K562 (cell line): Measurements from ENCODE around the gene GATA1. TPM values are rescaled to one million over a fixed set of nuclear protein-coding genes. Genes with fewer than 3 reads are reported as not detected.

Experiments
- BMI1 ChIP-seq: fragments of 150-350 bp; IDR thresholded peaks from 2 replicates; pipeline ENCODE4 v1.6.1; 2014; ENCODE audit warnings: low read length
- ILF3 ChIP-seq: fragments of 450-650 bp; IDR thresholded peaks from 2 replicates; pipeline ENCODE4 v1.6.1; 2018; ENCODE audit warnings: antibody characterized with exemption, mild to moderate bottlenecking, moderate library complexity, borderline replicate concordance
- NFIC ChIP-seq: fragments of 450-650 bp; IDR thresholded peaks from 2 replicates; pipeline ENCODE4 v1.6.1; 2017; ENCODE audit warnings: mild to moderate bottlenecking, inconsistent platforms
- NR2C2 ChIP-seq, 2 experiments: fragments of 200-800 bp in 1 of 2; sonication (Bioruptor generic) in 1 of 2; sonication (generic) in 1 of 2; formaldehyde crosslinking in 1 of 2; IDR thresholded peaks; 2 replicates each; pipeline versions ENCODE4 v1.6.1 to v1.8.0; 2016 to 2022; ENCODE audit warnings: mild to moderate bottlenecking in 1 of 2, missing compliant biosample characterization in 1 of 2, missing genetic modification characterization in 1 of 2, missing genetic modification reagents in 1 of 2
- PCBP2 ChIP-seq: fragments of 200-400 bp; formaldehyde crosslinking; IDR thresholded peaks from 2 replicates; pipeline ENCODE4 v1.6.1; 2018; ENCODE audit warnings: low read length, low read depth, mild to moderate bottlenecking, moderate library complexity; ENCODE audit not compliant: poor library complexity, severe bottlenecking
- POLR2G ChIP-seq: fragments of 200-400 bp; formaldehyde crosslinking; IDR thresholded peaks from 2 replicates; pipeline ENCODE4 v1.6.1; 2017; ENCODE audit warnings: low read depth, mild to moderate bottlenecking, antibody characterized with exemption, low read length, moderate library complexity
- RAD51 ChIP-seq: fragments of 450-650 bp; IDR thresholded peaks from 2 replicates; pipeline ENCODE4 v1.7.1; 2016; ENCODE audit warnings: low read depth, mild to moderate bottlenecking, borderline replicate concordance
- SMAD4 ChIP-seq: fragments of 250-450 bp; sonication (Bioruptor Pico); conservative IDR thresholded peaks from 2 replicates; pipeline ENCODE4 v1.8.0; 2021; ENCODE audit warnings: inconsistent platforms, mild to moderate bottlenecking, moderate library complexity
- ZC3H11A ChIP-seq: IDR thresholded peaks from 2 replicates; pipeline ENCODE4 v1.6.1; 2012; ENCODE audit warnings: low read depth, low read length, improper control_type of control experiment
- ZC3H8 ChIP-seq: fragments of 450-650 bp; IDR thresholded peaks from 2 replicates; pipeline ENCODE4 v1.6.1; 2017
- ZFP36 ChIP-seq: fragments of 150-350 bp; IDR thresholded peaks from 2 replicates; pipeline ENCODE4 v1.6.1; 2018; ENCODE audit warnings: low read length, low read depth; ENCODE audit not compliant: partially characterized antibody
- ZFX ChIP-seq: sonication (generic); formaldehyde crosslinking; IDR thresholded peaks from 2 replicates; pipeline ENCODE4 v1.8.0; 2022; ENCODE audit warnings: mild to moderate bottlenecking, missing genetic modification reagents, moderate library complexity
- ZNF133 ChIP-seq: fragments of 250-450 bp; sonication (Bioruptor Pico); IDR thresholded peaks from 2 replicates; pipeline ENCODE4 v1.4.0; 2020; ENCODE audit warnings: mild to moderate bottlenecking
- ZNF140 ChIP-seq: fragments of 250-450 bp; sonication (Bioruptor Pico); IDR thresholded peaks from 2 replicates; pipeline ENCODE4 v1.8.0; 2021; ENCODE audit warnings: moderate library complexity, mild to moderate bottlenecking, inconsistent platforms
- ZNF253 ChIP-seq: fragments of 250-450 bp; sonication (Bioruptor Pico); conservative IDR thresholded peaks from 2 replicates; pipeline ENCODE4 v1.6.1; 2021; ENCODE audit warnings: mild to moderate bottlenecking
- ZNF431 ChIP-seq: sonication (generic); formaldehyde crosslinking; IDR thresholded peaks from 2 replicates; pipeline ENCODE4 v1.8.0; 2022; ENCODE audit warnings: mild to moderate bottlenecking, missing genetic modification reagents
- polyA plus RNA-seq, 8 experiments: library from polyadenylated mRNA; depleted of rRNA in 4 of 8; stranded (reverse) in 5 of 8; unstranded in 3 of 8; fragments of >200 nt; fragmentation: Nextera tagmentation in 2 of 8; fragmentation: Illumina TruSeq in 1 of 8; extraction: Ambion mirVana in 2 of 8; extraction: Trizol in 1 of 8; gene quantifications; 2 replicates each; pipeline versions ENCODE4 v1.2.1 to v1.2.3, GENCODE V29; 2011 to 2014; ENCODE audit warnings: inconsistent platforms in 1 of 8, missing spikeins in 1 of 8
- total RNA-seq, 7 experiments: library from RNA; depleted of rRNA in 6 of 7; stranded (reverse); fragments of >200 nt in 6 of 7; fragmentation: Illumina TruSeq in 2 of 7; extraction: Trizol in 2 of 7; gene quantifications; 2 replicates each; pipeline versions ENCODE4 v1.2.1 to v1.2.3, GENCODE V29; 2011 to 2021; ENCODE audit warnings: low replicate concordance in 1 of 7
- TF ChIP-seq, protein P1 (sequence below): fragments of 200-800 bp; sonication (Bioruptor generic); IDR thresholded peaks from 2 replicates; pipeline ENCODE4 v1.6.1; 2016; ENCODE audit warnings: missing genetic modification characterization, missing compliant biosample characterization
- TF ChIP-seq, protein P2 (sequence below): fragments of 450-650 bp; IDR thresholded peaks from 2 replicates; pipeline ENCODE4 v1.6.1; 2017; ENCODE audit warnings: antibody characterized with exemption
- TF ChIP-seq, protein P3 (sequence below), 2 experiments: fragments of 450-650 bp; IDR thresholded peaks; 2 replicates each; pipeline ENCODE4 v1.6.1; 2016

The GATA1 gene
- total and polyA plus RNA-seq, 9 of the 15 experiments (the other 6 are each of a cell fraction or from before 2014, with no cell fraction given) = 11.9 to 291 (median 116) TPM

GRCh38 chrX:48782795-48783194, 3.6 kb upstream of the GATA1 start (continued):
- TF ChIP-seq RAD51 (peak; percentile 41; the same call in 1 of the 2 replicates), SMAD4 (CRISPR knock-in tag) (peak; percentile 96), ZFP36 (peak; percentile 100), PCBP2 (no peak), ZNF133 (CRISPR knock-in tag) (no peak), NR2C2 (CRISPR knock-in tag; IDR thresholded peaks at IDR 0.05) (no peak), NR2C2 (tag; IDR thresholded peaks at IDR 0.05) (peak; percentile 37; the same call in 1 of the 2 replicates), ZNF140 (CRISPR knock-in tag) (no peak), NFIC (peak; percentile 86), ZC3H11A (no peak), ZNF431 (no peak), ZNF253 (CRISPR knock-in tag) (no peak), ZFX (peak; percentile 68), ZC3H8 (no peak), POLR2G (peak; percentile 59), BMI1 (no peak), ILF3 (no peak)
- TF ChIP-seq, protein P1, sequence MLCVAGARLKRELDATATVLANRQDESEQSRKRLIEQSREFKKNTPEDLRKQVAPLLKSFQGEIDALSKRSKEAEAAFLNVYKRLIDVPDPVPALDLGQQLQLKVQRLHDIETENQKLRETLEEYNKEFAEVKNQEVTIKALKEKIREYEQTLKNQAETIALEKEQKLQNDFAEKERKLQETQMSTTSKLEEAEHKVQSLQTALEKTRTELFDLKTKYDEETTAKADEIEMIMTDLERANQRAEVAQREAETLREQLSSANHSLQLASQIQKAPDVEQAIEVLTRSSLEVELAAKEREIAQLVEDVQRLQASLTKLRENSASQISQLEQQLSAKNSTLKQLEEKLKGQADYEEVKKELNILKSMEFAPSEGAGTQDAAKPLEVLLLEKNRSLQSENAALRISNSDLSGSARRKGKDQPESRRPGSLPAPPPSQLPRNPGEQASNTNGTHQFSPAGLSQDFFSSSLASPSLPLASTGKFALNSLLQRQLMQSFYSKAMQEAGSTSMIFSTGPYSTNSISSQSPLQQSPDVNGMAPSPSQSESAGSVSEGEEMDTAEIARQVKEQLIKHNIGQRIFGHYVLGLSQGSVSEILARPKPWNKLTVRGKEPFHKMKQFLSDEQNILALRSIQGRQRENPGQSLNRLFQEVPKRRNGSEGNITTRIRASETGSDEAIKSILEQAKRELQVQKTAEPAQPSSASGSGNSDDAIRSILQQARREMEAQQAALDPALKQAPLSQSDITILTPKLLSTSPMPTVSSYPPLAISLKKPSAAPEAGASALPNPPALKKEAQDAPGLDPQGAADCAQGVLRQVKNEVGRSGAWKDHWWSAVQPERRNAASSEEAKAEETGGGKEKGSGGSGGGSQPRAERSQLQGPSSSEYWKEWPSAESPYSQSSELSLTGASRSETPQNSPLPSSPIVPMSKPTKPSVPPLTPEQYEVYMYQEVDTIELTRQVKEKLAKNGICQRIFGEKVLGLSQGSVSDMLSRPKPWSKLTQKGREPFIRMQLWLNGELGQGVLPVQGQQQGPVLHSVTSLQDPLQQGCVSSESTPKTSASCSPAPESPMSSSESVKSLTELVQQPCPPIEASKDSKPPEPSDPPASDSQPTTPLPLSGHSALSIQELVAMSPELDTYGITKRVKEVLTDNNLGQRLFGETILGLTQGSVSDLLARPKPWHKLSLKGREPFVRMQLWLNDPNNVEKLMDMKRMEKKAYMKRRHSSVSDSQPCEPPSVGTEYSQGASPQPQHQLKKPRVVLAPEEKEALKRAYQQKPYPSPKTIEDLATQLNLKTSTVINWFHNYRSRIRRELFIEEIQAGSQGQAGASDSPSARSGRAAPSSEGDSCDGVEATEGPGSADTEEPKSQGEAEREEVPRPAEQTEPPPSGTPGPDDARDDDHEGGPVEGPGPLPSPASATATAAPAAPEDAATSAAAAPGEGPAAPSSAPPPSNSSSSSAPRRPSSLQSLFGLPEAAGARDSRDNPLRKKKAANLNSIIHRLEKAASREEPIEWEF (CRISPR knock-in tag) = 0 out of 2 replicates have a peak, but pooled peaks have one; percentile 35
- TF ChIP-seq, protein P2, sequence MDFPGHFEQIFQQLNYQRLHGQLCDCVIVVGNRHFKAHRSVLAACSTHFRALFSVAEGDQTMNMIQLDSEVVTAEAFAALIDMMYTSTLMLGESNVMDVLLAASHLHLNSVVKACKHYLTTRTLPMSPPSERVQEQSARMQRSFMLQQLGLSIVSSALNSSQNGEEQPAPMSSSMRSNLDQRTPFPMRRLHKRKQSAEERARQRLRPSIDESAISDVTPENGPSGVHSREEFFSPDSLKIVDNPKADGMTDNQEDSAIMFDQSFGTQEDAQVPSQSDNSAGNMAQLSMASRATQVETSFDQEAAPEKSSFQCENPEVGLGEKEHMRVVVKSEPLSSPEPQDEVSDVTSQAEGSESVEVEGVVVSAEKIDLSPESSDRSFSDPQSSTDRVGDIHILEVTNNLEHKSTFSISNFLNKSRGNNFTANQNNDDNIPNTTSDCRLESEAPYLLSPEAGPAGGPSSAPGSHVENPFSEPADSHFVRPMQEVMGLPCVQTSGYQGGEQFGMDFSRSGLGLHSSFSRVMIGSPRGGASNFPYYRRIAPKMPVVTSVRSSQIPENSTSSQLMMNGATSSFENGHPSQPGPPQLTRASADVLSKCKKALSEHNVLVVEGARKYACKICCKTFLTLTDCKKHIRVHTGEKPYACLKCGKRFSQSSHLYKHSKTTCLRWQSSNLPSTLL = no peak
- TF ChIP-seq, protein P3, sequence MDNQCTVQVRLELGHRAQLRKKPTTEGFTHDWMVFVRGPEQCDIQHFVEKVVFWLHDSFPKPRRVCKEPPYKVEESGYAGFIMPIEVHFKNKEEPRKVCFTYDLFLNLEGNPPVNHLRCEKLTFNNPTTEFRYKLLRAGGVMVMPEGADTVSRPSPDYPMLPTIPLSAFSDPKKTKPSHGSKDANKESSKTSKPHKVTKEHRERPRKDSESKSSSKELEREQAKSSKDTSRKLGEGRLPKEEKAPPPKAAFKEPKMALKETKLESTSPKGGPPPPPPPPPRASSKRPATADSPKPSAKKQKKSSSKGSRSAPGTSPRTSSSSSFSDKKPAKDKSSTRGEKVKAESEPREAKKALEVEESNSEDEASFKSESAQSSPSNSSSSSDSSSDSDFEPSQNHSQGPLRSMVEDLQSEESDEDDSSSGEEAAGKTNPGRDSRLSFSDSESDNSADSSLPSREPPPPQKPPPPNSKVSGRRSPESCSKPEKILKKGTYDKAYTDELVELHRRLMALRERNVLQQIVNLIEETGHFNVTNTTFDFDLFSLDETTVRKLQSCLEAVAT (IDR thresholded peaks at IDR 0.05) = peak in 1 of 2 experiments; percentile 66; a peak in 2 of 4 replicates
